Limb (tissue), 2 donors: ENCODE data around the gene VASN.
"Not testable (repeated sequence)": the region's sequence is repeated elsewhere in the genome, so short reads cannot be mapped to it uniquely, and the experiment has no call there.

ENCODE experiments used
- DNase-seq, 2 donors: peaks; one replicate each; pipeline ENCODE4 v3.0.0-alpha.2; 2016; ENCODE audit errors: extremely low spot score in 2 of 2

VASN gene

DNA sequence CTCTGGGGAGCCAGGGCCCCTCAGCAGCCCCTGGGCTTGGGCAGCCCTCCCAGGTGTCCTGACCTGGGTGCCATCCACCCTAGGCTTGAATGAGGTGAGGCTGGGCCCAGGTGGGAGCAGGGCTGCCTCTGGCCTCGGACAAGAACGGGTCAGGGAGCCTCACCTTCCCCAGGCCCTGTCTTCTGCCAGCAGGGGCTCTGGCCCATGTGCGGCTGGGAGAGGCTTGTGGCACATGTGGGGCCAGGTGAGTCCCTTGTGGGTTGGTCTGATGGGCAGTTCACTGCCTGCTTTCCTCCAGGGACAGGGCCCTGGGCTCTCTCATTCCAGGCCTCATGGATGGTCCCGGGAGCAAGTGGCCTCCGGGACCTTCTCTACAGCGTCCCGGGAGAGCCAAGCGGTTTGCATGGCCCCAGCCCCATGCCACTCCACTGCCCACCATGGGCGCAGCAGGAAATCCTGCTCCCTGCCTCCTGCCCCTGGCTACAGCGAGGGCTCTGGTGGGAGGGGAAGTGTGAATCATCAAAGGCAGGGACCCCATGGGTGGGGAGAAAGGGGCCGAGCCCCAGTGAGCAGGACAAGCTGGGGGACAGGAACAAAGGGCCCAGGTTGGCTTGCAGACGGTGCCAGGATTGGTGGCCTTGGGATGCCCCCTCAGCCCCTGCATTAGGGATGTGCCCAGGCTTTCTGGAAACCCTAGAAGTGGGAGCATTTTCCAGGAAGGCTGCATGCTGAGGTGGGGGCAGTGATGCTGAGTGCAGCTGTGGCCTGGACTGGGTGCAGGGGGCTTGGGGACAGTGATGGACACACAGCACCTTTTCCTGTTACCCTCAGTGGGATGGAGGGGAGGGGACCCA lies 12.2 kb downstream of the VASN start:
- DNase-seq: no peak

DNA sequence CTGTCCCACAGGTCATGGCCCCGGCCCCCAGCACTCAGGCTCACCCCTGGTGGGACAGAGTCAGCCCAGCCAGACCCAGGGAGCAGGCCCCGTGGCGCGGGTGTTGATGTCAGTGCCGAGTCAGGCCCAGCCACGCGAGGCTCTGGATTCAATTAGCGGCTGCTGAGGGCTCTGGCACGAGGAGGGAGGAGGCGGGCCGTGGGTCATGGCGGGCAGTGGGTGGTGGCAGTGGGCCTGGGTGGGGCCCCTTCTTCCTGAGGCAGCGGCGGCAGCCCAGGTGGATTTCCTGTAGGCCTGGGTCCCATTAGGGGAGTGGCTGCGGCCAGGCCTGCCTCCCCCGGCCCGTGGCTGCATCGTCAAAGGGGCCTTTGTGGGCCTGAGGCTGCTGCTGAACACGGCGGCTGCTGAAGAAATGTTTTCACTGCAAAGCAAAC lies 12.9 kb downstream of the VASN start:
- peak; percentile 55 to 81 for DNase-seq

DNA sequence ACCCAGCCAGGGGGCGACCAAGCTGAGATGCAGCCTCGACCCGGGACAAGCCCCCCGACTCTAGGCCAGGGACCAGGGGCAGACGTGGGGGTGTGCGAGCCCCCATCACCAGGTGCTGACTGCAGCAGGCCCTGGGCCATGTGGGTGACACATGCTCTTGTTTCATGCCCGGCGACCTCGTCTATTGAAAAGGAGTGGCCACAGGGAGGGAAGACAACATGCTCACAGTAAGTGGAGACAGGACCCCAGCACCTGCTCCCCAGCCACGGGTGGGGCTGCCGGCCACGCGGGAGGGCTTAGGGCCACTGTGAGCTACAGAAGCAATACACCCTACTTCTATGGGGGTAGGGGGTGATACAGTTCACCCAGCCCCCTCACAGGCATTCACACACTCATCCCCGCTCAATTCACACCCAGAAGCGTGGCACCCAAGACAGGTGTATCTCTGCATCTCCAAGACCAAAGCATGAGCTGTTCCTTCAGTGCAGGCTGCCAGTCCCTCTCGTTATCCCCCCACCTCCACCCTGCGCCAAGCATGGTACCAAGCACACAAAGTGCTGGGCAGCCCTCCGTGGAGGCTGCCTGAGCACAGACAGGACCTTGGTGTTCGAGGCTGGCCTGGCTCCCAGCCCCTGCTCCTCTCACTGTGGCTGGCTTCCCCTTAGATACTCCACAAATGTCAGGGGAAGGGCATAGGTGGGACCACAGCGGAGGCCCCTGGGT lies 13.6 kb downstream of the VASN start:
- no peak for DNase-seq

DNA sequence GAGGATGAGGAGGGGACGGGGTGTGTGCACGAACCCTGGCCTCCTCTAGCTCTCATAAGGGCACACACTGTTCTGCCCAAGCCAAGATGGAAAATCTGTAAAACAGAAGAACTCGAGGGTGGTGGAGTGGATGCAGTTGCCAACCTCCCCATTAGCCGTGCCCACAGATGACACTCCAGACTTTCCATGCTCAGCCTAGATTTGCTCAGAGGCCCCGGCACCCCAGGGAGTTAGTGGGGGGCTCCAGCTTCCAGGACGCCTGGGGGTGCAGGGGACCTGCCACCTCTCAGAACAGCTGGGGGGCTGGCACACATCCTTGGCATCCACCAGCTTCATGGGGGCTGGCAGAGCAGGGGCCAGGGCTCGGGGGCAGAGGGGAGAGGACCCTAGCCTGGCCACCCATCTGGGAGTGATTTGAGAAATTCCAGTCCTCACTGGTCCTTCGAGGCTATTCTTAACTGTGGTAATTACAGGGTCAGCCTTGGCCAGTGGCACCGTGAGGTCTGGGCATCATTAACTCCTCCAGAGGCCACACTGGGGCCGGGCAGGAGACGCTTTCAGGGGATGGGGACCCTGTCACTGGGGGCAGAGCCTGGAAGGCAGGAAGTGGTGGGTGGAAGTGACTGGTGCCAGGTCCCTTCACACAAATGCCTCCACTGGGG lies 14.3 kb downstream of the VASN start:
- no peak for DNase-seq

DNA sequence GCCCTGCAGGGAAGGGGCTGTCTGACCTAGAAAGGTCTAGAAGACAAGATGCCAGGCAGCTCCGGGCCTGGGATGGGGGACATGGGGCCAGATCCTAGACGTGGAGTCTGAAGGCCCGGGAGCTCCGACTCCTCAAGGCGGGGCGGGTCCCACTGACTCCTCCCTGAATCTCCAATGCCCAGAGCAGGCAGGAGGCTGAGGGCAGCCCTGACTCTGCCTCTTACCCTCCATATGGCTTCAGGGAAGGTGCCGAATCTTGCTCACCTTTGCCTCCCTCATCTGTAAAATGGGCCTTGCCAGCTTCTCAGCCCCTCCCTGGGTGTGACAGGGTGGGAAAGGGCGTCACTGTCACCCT lies 14.8 kb downstream of the VASN start:
- no peak for DNase-seq

DNA sequence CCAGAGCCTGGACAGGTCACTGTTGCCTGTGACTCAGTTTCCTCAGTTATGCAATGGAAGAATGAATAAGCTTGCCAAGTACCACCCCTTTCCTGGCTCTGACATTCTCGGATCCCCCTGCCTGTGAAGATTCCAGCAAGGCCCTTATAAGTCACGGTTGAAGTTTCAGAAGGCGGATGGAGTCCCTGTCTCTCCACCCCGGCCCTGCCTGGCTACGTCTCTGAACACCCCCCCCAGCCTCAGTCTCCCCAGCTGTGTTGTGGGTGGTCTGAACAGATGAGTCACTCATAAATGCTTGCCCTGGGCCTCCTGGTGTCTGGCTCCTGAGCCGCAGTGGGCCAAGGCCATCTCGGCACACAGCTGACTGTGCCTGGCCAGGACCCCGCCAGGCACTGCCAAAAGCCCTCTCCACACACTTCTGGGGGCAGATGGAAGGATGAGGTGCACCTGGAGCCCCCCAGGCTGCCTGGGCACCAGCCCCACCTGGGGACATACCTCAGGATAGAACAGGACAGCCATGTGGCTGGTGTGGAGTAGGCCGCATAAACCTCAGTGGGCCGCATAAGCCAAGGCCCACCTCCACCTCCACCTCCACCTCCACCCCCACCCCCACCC lies 15.4 kb downstream of the VASN start:
- DNase-seq: no peak

DNA sequence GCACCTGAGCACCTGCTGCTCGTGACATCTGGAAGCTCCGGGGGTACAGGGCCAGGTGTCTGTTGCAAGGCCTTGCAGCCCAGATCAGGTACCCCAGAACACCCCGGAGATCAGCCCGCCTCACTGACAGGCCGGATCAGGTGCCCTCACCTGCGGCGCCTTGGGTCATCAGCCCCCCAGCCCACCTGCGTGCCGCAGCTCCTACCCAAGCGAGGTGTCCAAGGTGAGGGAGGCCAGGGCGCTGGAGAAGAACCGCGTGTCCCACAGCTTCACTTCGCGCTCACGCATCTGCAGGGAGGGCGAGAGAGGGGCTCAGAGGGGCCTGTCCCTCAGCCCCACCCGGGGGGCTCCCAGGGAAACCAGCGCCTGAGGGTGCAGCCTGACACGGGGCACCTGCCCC lies 16.1 kb downstream of the VASN start:
- DNase-seq: no peak

DNA sequence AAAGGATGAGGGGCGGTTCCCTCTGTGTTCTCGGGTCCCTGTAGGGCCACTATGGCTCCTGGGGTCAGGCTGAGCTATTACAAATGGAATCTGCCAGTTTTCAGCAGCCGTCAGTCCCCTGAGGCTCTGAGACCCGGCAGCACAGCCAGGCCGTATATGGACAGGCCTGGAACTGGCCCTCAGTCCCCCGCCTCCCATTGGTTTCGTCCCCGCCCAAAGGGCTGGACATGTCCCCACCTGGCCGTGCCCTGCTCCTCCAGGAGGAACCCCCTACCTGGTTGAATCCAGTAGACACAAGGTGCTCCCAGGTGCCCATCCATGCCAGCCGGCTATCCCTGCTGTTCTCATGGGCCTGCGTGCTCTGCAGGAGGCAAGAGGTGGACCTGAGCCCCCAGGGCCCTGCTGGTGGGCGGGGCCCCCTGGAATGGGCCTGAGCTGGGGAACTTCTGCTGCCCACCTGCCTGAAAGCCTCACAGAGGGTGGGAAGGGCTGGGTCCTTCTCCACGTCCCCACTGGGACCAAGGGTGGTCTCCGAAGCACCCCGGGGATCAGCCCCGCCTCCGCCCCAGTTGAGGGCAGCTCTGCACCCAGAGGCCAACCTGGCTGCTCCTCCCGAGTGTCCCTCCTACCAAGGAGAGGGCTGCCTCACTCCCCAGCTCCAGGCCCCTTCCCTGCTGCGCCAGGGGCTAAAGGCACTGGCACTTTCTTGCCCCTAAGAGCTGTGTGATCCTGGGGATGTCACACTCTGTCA lies 16.8 kb downstream of the VASN start:
- DNase-seq: no peak

DNA sequence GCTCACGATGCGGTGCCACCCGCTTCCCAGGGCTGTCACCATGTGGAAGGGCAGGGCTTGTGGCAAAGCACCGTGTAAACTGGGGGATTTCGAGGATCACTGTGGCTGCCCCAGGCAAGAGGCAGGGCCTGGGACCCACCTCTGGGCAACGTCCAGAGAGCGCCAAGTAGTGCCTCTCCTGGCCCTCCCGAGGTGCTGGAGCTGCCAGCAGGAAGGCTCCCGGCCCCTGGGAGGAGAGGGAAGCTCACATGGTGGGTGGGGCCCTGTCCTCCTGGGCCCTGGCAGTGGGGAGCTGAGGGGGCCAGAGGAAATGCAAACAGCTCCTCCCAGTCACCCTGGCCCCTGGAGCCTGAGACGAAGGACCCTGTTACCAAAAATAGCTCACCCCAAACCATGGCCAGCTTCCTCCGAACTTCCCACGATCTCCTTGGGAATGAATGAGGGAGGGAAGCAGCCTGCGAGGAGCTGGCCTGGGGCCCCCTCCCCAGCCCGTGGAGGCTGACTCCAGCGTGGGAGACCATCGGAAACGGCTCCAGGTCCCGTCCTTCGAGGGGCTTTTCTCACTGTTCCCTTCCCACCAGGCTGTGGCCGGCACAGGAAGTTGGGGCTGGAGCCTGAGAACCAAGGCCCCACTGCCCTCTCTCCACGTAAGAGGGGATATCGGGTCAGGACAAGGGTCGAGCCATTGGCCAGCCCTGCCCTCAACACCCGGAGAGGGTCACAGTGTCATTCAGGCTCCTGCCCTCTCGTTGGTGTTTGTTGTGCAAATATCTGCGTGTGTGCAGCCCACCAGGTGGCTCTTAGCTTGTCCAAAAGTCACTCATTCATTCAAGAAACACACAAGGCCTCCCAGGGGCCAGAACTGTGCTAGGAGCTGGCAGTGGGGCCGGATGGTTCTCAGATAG lies 17.7 kb downstream of the VASN start:
- DNase-seq: no peak

DNA sequence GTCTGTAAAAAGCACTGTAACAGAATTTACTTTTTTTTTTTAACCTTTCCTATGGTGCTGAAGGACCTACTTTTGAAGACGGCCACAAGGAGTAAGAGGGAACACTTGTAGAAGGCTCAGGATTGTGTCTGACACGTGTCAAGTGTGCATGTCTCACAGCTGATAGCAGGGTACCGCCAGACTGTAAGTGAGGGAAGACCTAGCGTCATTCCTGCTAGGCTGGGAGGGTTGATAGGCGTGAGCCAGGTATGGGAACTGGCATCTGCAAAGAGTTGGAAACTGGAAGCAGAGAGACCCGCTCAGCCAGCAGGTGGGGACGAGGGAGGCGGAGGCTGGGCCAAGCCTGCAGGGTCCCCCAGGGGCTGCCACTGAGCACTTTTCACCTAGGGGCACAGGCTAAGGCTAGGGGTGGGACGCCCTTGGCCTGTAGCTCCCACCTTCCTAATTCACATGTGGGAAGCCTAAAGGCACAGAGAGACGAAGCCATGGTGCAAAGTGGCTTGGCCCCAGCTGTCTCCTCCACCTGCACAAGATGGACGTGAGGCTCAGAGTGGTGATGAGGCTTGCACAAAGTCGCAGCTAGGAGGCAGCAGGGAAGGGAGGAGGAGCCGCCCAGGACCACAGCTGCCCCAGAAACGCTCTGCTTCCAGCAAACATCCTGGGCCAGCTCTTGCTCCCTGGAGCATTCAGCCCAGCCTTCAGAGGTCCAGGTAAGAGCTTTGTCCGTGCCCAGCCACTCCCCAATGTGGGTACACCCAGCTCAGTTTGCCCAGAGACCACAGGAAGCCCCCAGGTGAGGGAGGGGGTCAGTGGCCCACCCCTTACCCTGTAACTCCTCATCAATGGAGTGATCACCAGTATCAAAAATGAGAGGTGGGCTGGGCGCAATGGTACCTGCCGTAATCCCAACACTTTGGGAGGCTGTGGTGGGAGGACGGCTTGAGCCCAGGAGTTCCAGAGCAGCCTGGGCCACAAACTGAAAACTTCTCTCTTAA lies 18.9 kb downstream of the VASN start:
- DNase-seq: no peak

DNA sequence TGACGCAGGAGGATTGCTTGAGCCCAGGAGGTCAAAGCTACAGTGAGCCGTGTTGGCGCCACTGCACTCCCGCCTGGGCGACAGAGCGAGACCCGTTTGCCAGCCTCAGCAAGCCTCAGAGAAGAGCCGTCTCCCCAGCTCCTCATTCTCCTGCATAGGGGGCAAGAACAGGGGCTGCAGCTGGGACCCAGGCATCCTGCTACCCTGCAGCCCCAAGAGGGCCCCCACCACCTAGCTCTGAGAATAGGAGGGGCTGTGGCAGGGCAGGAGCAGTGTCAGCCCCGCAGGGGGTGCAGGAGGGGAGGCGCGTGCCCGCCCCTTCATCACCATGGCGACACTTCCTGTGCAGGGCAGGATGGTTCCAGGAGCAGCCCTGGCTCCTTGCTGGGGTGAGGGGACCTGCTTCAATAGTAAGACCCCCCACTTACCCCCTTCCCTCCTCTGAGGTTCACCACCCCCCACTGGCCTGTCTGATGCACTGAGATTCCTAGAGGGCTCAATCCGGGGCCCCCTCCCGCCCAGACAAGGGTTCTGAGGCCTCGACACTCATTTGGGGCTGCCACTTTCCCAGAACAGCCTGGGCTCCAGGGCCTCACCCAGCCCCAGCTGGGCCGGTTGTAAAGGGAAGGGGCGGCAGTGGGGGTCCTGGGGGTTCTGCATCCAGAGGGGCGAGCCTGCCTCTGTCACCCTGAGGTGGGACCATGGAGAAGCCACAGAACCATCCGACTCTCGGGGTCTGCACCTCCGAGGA lies 20.2 kb downstream of the VASN start:
- no peak for DNase-seq

DNA sequence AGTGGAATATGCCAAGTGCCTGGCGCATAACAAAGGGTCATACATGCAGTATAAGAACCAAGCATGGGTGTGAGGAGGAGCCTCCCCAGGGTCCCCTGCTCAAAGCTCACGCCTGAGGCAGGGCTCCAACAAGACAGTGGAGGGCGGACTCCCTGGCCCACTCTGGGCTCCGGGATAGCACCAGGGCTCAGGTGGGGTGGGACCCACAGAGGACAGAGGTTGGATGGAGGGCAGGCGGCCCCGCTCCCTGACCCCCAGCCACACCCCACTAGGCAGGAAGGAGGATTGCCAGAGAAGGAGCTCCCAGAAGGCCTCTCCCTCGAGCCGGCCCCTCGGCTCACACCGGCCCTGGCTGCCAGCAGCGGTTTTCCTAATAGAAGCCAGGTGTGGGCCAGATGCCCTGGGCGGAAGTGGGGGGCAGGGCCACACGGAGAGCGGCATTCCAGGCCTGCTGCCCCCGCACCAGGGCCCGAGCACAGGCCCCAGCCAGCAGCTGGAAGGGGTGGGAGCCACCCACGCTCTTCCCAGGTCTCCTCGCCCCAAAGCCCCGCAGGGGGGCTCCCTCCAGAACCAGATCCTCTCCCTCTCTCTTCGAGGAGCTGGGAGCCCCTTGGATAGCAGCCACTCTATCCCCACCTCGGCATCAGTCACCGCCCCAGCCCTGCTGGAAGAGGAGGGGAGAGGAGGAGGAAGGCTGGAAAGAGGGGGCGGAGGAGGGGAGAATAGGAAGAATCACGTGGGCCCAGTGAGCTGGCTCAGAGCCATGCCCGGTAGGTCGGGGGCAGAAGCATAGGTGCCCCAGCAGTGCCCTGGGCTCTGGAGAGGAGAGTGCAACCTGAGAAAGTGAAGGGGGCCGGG lies 21.0 kb downstream of the VASN start:
- DNase-seq: peak; percentile 81 to 88

DNA sequence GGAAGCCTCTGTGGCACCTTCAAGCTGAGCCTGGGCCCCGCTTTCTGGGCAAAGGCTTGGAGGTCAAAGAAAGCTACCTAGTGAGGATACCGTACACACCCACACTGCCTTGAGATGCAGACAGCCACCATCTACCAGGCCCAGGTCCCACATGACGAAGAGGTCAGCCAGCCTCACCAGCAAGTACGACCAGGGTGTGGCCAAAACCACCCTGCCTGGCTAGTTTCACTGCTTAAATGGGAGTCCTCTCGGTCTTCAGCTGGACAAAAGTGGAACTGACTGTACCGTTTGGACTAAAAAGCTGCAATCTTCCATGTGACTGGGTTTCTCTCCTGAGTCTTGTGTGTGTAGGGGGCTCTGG lies 21.6 kb downstream of the VASN start:
- no peak for DNase-seq

DNA sequence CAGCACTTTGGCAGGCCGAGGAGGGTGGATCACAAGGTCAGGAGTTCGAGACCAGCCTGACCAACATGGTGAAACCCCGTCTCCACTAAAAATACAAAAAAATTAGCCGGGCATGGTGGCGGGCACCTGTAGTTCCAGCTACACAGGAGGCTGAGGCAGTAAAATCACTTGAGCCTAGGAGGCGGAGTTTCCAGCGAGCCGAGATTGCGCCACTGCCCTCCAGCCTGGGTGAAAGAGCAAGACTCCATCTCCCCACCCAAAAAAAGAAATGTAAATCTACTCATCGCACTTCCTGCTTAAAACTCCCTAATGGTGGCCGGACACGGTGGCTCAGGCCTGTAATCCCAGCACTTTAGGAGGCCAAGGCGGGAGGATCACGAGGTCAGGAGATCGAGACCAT lies 22.2 kb downstream of the VASN start:
- DNase-seq: not testable (repeated sequence)

DNA sequence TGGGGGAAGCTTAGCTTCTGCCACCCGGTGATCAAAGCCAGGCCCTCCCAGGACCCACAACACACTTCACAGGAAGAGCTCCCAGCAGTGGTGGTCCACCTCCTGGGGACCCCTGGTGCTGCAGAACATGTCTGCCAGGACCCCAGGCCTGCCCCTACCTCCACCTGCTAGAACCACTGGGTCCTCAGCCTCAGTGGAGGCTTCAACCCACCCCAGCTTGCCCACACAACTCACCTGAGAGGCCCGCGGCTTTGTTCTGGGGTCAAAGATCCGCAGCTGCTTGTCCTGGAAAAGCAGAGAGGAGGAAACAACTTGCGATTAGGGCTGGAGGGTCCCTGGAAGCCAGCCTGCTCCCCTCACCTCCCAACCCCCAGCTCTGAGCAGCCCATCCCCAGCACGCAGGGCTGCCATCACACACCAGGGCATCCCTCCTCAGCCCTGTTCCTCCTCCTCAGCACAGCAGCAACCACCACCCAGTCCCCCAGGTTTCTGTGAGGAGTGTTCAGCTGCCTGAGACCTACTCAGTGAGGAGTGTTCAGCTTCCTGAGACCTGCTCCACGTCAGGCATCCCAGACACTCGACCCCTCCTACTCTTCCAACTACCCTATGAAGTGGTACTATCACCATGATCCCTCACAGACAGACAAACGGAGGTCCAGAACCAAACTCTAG lies 23.5 kb downstream of the VASN start:
- no peak for DNase-seq

DNA sequence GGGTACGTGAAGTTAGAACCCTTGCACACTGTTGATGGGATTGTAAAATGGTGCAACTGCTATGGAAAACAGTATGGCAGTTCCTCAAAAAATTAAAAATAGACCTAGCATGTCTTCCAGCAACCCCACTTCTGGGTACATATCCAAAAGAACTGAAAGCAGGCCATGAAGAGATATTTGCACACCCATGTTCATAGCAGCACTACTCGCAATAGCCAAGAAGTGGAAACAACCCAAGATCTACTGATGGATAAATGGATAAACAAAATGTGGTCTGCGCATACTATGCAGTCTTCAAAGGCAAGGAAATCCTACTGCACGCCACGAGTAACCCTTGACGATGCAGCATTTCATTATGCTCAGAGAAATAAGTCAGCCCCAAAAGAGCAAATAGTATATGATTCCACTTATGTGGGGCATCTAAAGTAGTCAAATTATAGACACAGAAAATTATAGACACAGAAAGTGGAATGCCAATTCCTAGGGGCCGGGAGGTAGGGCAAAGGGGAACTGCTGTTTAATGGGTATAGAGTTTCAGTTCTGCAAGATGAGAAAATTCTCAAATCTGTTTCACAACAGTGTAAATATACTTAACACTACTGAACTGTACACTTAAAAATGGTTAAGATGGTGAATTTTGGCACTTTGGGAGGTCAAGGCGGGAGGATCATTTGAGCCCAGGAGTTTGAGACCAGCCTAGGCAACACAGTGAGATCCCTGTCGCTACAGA lies 27.5 kb downstream of the VASN start:
- DNase-seq: no peak
